GM19467 (cell line): ENCODE measurements around the gene FNBP1.
"Not testable (repeated sequence)": the region's sequence is repeated elsewhere in the genome, so short reads cannot be mapped to it uniquely, and the experiment has no call there.

ENCODE experiments used
- ATAC-seq: cut with Tn5 transposase; IDR thresholded peaks from one replicate; pipeline ENCODE4 v1.9.1; 2021; ENCODE audit warnings: mild to moderate bottlenecking, moderate library complexity; ENCODE audit not compliant: unreplicated experiment

Gene FNBP1

GRCh38 chr9:129898185-129898584 lies 144.8 kb downstream of the FNBP1 start:
- no peak for ATAC-seq

GRCh38 chr9:129897263-129897662 lies 145.7 kb downstream of the FNBP1 start:
- no peak for ATAC-seq

GRCh38 chr9:129895376-129896268 lies 147.4 kb downstream of the FNBP1 start:
- no peak for ATAC-seq

DNA sequence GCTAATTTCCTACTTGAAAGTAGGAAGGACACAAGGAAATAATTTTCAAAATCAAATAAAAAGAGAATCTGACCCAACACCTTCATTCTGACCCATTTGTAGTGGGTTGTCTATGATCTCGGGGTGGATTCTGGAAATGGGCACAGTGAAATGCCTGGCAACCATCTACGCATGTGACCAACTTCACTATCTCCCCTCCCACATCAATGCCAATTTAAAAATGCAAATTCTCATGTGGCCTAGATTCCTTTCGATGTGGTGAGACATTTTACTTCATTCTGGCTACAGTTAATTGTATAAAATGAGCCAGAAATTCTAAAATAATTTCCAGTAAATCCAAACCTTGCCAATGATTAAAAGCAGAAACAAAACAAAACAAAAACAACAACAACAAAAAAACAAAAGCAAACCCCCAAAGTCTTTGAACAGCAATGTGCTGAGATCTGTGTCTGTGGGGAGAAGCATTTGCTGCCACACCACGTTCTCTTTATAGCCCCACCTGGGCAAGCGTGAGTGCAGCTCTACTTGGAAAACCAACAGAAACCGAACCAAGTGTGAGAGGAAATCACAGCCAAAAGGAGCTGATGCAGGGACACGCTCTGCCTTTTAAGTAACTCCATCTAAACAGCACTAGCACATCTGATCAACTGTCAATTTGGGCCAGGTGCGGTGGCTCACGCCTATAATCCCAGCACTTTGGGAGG lies 148.7 kb downstream of the FNBP1 start:
- no peak for ATAC-seq

DNA sequence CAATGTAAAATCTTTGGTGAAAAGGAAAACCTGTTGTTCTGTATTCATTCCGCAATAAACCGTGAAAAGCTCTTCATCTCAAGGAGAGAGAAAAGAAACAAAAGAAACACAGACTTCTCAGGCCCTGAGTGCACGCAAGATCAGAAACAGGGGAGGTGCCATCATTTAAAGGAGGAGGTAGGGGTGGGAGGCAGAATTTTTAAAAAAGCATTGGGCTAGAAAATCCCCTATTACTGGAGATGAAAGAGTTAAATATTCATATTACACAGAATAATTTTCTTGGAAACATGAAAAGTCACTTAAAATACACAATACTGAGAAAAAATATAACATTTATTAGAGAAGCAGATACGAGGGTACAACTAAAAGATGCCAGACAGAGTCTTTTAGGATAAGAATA lies 151.4 kb downstream of the FNBP1 start:
- ATAC-seq = no peak

- not testable (repeated sequence) for ATAC-seq
These were observed 152.2 kb downstream of the FNBP1 start for GRCh38 chr9:129890718-129891299.

DNA sequence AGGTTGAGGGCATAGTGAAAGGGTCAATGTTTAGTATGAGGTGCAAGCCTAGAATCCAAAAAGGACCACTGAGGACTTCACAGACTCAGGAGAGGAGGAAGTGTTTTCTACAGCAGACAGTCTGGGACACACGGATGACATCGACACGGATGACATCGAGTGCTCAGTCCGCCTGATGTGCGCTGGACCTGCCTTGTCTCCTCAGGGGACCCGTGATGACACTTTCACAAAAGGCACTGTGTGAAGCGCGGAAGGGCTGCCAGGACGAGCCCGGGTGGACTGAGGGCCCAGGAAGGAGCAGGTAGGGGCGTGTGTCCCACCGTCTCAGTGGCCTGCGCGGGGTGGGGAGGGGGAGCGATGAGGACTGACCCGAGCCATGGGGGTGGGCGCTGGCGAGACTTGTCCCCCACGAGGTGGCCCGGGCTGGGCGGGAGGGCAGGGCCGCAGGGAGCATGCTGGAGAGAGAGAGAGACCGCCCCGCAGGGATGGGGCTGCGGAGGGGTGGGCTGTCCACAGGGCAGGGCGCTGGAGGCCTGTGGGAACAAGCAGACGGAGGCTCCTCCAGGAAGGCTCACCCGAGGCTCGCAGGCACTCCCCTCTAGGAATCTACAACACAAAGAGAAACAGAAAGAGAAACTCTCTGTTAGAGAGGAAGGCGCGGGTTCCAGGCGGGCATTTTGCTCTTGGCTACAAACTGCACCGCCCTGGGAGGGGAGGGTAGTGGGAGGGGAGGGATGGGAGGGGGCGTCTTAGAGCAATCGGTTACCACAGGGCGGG lies 152.9 kb downstream of the FNBP1 start:
- no peak for ATAC-seq

GRCh38 chr9:129889122-129889940 lies 153.7 kb downstream of the FNBP1 start:
- ATAC-seq = no peak

DNA sequence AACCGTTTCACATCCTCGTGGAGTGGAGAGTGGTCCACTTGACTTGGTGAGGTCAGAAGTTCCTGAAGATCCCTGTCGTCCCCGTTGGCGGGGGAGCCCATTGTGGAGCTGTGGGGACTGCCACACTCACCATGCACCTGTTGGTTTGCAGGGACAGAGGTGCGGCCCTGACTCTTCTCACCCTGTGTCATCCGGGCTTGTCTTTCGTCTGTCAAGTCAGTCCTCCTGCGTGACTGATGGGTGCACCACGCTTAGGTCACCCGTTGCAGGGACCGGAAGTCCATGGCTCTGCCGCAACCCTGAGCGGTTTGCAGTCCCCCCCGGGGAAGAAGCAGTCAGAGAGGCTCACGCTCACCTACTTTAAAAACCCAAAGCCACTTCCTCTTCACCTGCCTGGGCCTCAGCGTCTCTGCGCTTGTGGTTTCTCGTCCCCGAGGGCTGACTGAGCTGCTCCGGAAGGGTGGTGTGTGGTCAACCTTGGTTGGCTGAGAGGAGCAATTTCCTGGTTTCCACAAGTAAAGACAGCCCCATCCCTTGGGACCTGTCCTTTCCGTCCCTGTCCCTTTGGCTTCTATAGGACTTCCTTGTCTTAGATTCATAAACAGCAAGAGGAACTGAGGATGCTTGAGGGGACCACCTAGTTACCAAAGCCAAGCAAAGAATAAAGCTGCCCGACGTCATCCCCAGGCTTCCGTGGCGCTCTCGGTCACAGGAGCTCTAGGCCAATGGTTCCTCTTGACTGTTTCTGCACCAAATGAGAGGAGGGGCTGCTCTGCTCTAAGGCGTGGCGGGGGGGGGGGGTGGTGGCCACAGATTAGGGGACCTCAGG lies 154.5 kb downstream of the FNBP1 start:
- ATAC-seq = peak; percentile 47

GRCh38 chr9:129887334-129888292 lies 155.4 kb downstream of the FNBP1 start:
- no peak for ATAC-seq

GRCh38 chr9:129886226-129887174 lies 156.5 kb downstream of the FNBP1 start:
- ATAC-seq = no peak

DNA sequence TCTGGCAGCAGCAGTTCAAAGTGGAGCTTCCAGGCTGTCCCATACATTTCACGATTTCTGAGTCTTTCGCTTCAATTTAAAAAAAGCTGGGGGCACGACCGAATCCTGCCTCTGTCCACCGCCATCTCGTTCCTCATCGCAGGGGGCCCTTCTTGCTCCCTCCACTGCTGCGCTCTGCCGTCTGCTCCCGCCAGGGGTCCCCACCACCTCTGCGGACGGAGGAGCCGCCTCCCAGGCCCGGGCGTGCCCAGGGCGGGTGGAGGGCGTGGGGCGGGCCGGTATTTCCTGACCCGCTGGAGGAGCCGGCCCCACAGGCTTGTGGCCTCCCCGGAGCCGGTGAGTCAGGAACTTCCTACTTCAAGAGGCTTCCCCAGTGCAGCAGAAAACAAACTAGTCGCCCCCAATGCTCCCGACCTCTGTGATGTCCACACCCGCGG lies 157.3 kb downstream of the FNBP1 start:
- ATAC-seq = no peak

DNA sequence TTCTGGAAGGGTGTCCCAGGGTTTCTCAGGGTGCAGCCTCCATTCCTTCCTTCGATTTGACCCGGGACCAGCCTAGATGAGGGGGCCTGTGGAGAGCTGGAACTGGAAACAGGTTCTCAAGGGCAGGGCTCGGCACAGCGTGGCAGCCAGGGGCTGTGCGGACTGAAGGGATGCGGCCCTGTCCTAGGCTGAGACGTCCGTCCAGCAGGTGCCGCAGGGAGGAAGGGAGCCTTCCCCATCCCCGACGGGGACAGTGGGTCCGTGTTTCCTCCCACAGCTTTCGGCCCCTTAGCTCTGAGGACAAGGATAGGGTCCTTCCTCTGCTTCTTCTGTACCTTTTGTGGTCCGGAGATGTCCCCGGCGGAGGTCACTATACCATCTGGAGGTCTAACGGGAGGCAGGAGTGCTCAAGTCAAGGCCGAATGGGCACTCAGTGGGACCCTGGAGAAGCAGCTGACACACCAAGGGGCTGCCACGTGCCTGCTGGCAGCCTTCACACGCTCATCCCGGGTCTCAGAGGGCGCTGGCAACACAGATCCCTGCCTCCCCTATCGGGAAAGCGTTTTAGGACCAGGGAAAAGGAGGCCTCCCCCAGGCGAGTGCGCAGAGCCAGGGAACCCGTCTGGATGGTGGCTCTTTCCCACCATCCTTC lies 157.8 kb downstream of the FNBP1 start:
- ATAC-seq = no peak

GRCh38 chr9:129884220-129885017 lies 158.6 kb downstream of the FNBP1 start:
- ATAC-seq = peak; percentile 40

DNA sequence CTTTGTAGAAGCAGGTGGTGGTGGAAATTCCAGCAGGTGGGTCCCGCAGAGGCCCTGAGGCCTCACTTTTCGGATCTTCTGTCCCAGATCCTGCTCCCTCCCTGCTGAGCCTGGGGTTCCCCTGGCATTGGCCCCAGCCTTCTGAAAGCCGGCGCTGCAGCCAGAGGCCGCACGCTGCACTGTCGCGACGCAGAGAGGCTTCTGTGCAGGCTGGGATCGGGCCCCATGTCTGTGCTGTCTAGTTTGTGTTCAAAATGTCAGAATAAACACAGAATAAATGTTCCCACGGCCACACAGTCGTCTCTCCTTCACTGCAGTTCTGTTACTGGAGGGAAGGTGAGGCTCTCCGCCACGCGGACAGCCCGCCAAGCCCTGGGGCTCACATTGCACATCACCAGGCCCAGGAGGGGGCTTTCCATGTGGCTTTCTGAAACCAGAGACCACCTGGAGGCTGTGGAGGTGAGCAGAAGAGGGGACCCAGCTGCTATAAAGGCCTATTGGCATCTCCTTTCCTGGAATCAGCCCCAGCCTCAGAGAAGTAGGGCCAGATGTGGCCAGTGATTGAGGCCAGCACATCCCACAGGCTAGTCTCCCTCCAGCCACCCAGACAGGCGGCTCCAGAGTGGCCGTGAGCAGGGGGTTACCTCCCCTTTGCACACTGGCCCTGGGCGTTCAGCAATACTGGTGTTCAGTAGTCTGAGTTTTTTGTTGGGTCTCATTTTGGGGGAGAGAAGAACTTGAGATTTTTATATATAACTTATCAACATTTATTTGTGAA lies 161.3 kb downstream of the FNBP1 start:
- ATAC-seq = no peak
